Peyer's patch (tissue), 4 donors: ENCODE measurements around the gene ETAA1.

Source experiments
- CTCF ChIP-seq, 6 experiments: fragments of 450-650 bp in 4 of 6; fragments of 200-600 bp in 2 of 6; sonication (generic) in 1 of 6; IDR thresholded peaks; one replicate each; pipeline ENCODE4 v1.5.1; 2017 to 2019; ENCODE audit warnings: antibody characterized with exemption in 6 of 6, mild to moderate bottlenecking in 3 of 6, moderate library complexity in 1 of 6
- POLR2A ChIP-seq, 2 donors: fragments of 450-650 bp; IDR thresholded peaks; one replicate each; pipeline ENCODE4 v1.5.1; 2017; ENCODE audit warnings: antibody characterized with exemption in 2 of 2, mild to moderate bottlenecking in 2 of 2, moderate library complexity in 2 of 2

GRCh38 chr2:67400560-67401485 is 3.7 kb downstream of the ETAA1 start:
- TF ChIP-seq CTCF (IDR thresholded peaks at IDR 0.05) (no peak), POLR2A (IDR thresholded peaks at IDR 0.05) (no peak)
